Osteoblast (primary cell): ENCODE results near the gene MMP11. TPM values are rescaled to one million over a fixed set of nuclear protein-coding genes. Genes with fewer than 3 reads are reported as not detected.

Source experiments
- DNase-seq: peaks from one replicate; pipeline ENCODE4 v3.0.0; 2011; ENCODE audit warnings: low spot score, mixed read lengths; ENCODE audit not compliant: insufficient read length; ENCODE audit errors: missing footprints
- H2AFZ ChIP-seq: 2 replicates; pipeline ENCODE4 v1.6.0; 2011; ENCODE audit warnings: mild to moderate bottlenecking, low read length
- H3K27ac ChIP-seq: 2 replicates; pipeline ENCODE4 v1.5.1; 2011; ENCODE audit warnings: mild to moderate bottlenecking, low read depth, low read length, moderate library complexity
- H3K27me3 ChIP-seq: 2 replicates; pipeline ENCODE4 v1.6.0; 2012; ENCODE audit warnings: mild to moderate bottlenecking, control low read depth, inconsistent platforms, low read length, moderate library complexity; ENCODE audit not compliant: insufficient read depth
- H3K36me3 ChIP-seq: 2 replicates; pipeline ENCODE4 v1.5.1; 2011; ENCODE audit warnings: mild to moderate bottlenecking, low read length, control low read depth, moderate library complexity; ENCODE audit not compliant: insufficient read depth
- H3K4me1 ChIP-seq: 2 replicates; pipeline ENCODE4 v1.5.1; 2011; ENCODE audit warnings: mild to moderate bottlenecking, low read length, control low read depth, moderate library complexity; ENCODE audit not compliant: insufficient read depth
- H3K4me2 ChIP-seq: 2 replicates; pipeline ENCODE4 v1.6.0; 2011; ENCODE audit warnings: mild to moderate bottlenecking, low read length; ENCODE audit not compliant: insufficient read depth
- H3K4me3 ChIP-seq: fragments of 200-600 bp; sonication (generic); 3 replicates; pipeline ENCODE4 v1.5.1; 2012; ENCODE audit warnings: mild to moderate bottlenecking, low read length, inconsistent platforms; ENCODE audit not compliant: insufficient read depth
- H3K79me2 ChIP-seq: 2 replicates; pipeline ENCODE4 v1.6.0; 2012; ENCODE audit warnings: mild to moderate bottlenecking, low read length, control low read depth, inconsistent platforms; ENCODE audit not compliant: insufficient read depth
- H3K9me3 ChIP-seq: 2 replicates; pipeline ENCODE4 v1.5.1; 2011; ENCODE audit warnings: low read depth, low read length, control low read depth
- H4K20me1 ChIP-seq: 2 replicates; pipeline ENCODE4 v1.6.0; 2012; ENCODE audit warnings: mild to moderate bottlenecking, low read length, control low read depth; ENCODE audit not compliant: insufficient read depth
- total RNA-seq: library from RNA; depleted of rRNA; stranded (reverse); fragments of >200 nt; gene quantifications from 2 replicates; pipeline ENCODE4 v1.2.3, GENCODE V29; 2012
- TF ChIP-seq, protein P1 (sequence below): IDR thresholded peaks from 2 replicates; pipeline ENCODE4 v1.5.1; 2011; ENCODE audit warnings: mild to moderate bottlenecking, low read depth, low read length, moderate library complexity; ENCODE audit errors: extremely low read depth

Gene MMP11
- total RNA-seq, 1 donor, result 23.5 TPM

DNA sequence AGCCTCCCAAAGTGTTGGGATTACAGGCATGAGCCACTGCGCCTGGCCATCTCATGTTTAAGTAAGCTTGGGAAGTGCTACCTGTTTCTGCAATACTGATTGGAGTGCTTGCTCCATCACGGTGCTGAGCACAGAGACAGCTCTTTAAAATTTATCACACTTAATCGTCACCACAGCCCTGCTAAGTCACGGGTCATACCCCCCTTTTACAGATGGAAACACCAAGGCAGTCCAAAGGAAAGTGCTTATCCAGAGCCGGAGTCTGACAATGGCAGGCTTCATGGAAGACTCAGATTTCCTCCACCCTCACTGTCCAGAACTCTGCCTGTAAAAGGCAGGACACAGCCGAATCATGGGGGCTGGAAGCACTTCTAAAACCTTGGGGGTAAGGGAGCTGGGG is 12.6 kb upstream of the MMP11 start:
- Histone ChIP-seq H3K27ac (no peak overlapping the region), H3K4me1 (peaks cover 7% of the 10 kb centered on the region), H3K27me3 (no peaks in the 10 kb centered on the region), H3K79me2 (no peaks in the 10 kb centered on the region), H3K36me3 (no peaks in the 10 kb centered on the region), H3K9me3 (no peaks in the 10 kb centered on the region), H3K4me3 (no peak overlapping the region), H4K20me1 (peaks cover 3% of the 10 kb centered on the region), H3K4me2 (no peak overlapping the region), H2AFZ (no peak overlapping the region)
- peak; percentile 21 for DNase-seq
- TF ChIP-seq, protein P1, sequence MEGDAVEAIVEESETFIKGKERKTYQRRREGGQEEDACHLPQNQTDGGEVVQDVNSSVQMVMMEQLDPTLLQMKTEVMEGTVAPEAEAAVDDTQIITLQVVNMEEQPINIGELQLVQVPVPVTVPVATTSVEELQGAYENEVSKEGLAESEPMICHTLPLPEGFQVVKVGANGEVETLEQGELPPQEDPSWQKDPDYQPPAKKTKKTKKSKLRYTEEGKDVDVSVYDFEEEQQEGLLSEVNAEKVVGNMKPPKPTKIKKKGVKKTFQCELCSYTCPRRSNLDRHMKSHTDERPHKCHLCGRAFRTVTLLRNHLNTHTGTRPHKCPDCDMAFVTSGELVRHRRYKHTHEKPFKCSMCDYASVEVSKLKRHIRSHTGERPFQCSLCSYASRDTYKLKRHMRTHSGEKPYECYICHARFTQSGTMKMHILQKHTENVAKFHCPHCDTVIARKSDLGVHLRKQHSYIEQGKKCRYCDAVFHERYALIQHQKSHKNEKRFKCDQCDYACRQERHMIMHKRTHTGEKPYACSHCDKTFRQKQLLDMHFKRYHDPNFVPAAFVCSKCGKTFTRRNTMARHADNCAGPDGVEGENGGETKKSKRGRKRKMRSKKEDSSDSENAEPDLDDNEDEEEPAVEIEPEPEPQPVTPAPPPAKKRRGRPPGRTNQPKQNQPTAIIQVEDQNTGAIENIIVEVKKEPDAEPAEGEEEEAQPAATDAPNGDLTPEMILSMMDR, result no peak

DNA sequence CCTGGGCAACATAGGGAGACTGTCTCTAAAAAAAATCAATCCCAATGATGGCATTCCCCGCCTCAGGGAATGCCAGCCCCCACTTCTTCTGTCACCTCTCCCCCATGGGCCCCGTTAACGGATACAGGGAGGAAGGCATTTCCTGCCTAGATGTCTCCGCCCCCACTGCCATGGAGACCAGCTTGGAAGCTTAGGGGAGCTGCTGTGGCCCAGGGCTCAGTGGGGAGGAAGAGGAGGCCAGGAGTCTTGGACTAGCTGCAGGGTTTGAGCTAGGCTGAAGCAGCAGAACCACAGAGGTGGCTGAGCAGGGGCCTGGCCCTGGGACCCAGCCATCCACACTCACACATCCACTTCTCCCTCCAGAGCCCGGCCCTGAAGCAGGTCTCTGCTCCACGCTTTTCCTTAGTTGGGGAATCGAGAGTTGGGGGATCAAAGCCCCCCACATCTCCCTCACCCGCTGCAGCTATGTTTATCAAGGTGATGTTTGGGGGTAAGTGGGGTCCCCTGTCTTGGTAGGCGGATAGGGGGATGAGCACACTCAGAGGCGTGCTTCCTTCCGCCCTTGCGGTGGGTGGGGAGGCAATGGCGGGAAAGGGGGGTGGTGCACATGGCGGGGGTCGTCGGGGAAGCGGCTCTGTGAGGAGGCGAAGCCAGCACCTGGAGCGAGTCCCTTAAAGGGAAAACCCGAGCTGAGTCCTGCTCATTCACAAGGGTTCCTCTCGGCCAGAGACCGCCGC is 9.6 kb upstream of the MMP11 start, which contains the start of gene C22orf15:
TSS of gene C22orf15 (plus strand) at position 149 of the 737 bp plus-strand sequence. CDS start at position 466, 317 bp downstream.
- no peaks in the 10 kb centered on the region for H3K79me2 ChIP-seq
- H3K27ac ChIP-seq, result no peak within 1 kb of the TSS
- H3K4me1 ChIP-seq, result peaks cover 13% of the 10 kb centered on the region
- no peaks in the 10 kb centered on the region for H3K36me3 ChIP-seq
- no peaks in the 10 kb centered on the region for H3K27me3 ChIP-seq
- H3K4me3 ChIP-seq, result peak within 1 kb of the TSS; percentile 28
- TF ChIP-seq, protein P1, result no peak
- peak; percentile 95 for DNase-seq
- H2AFZ ChIP-seq, result peak within 1 kb of the TSS; percentile 84
- no peaks in the 10 kb centered on the region for H3K9me3 ChIP-seq
- H4K20me1 ChIP-seq, result peaks cover 5% of the 10 kb centered on the region
- peak within 1 kb of the TSS; percentile 59 for H3K4me2 ChIP-seq

DNA sequence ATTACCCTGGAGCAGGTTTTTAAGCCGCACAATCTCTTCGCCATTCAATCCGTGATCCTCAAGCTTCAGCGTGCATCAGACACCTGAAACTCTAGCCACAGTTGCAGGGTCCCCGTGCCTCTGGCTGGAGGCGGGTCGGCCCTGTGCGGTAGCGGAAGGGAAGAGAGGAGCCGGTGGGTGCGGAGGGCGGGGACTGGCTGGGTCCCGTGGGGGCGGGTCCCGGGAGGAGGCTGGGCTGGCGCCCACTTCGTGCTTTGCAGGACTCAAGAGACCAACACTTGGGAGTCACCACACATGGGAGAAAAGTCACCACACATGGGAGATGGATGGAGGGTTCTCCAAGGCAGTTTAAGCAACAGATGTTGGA is 9.1 kb upstream of the MMP11 start:
- Histone ChIP-seq H3K4me3 (no peak overlapping the region), H3K79me2 (no peaks in the 10 kb centered on the region), H3K4me1 (peaks cover 16% of the 10 kb centered on the region), H3K27ac (no peak overlapping the region), H3K27me3 (no peaks in the 10 kb centered on the region), H4K20me1 (peaks cover 5% of the 10 kb centered on the region), H3K4me2 (no peak overlapping the region), H3K36me3 (no peaks in the 10 kb centered on the region), H2AFZ (no peak overlapping the region), H3K9me3 (no peaks in the 10 kb centered on the region)
- TF ChIP-seq, protein P1, result no peak
- peak; percentile 63 for DNase-seq

DNA sequence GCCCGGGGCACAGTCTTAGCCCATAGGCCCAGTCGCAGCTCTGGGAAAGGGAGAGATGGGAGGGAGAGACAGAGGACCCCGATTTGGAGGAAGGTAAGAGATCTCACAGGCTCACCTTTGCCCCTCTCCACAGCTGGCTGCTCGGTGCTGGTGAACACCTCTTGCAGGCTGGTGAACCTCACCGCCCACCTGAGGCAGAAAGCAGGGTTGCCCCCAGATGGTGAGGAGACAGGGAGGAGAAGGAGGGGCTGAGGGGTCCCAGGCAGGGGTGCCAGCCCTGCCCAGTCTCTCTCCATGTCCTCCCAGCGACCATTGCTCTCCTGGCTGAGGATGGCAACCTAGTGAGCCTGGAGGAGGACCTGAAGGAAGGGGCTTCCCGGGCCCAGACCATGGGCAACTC is 8.7 kb upstream of the MMP11 start:
- H3K9me3 ChIP-seq, result no peaks in the 10 kb centered on the region
- DNase-seq, result no peak
- peaks cover 5% of the 10 kb centered on the region for H4K20me1 ChIP-seq
- TF ChIP-seq, protein P1, result no peak
- no peak overlapping the region for H3K4me2 ChIP-seq
- no peak overlapping the region for H2AFZ ChIP-seq
- H3K79me2 ChIP-seq, result no peaks in the 10 kb centered on the region
- no peaks in the 10 kb centered on the region for H3K36me3 ChIP-seq
- H3K27ac ChIP-seq, result no peak overlapping the region
- peaks cover 17% of the 10 kb centered on the region for H3K4me1 ChIP-seq
- H3K27me3 ChIP-seq, result no peaks in the 10 kb centered on the region
- no peak overlapping the region for H3K4me3 ChIP-seq
